Germinal center (tissue), 1 donor: Measurements from ENCODE around the gene ZNF581.

Experiments used
- DNase-seq: peaks from one replicate; pipeline ENCODE4 v3.0.0; 2012; ENCODE audit warnings: mixed read lengths, low spot score

ZNF581 gene

GRCh38 chr19:55694656-55695491, 51.4 kb downstream of the ZNF581 start:
- no peak for DNase-seq
